ENCODE measurements around the gene METAP1D. TPM values are rescaled to one million over a fixed set of nuclear protein-coding genes. Genes with fewer than 3 reads are reported as not detected.

Gene METAP1D
- total RNA-seq, 4 donors from 2014 or later = 5.2 to 30.9 (median 7.3) TPM

DNA sequence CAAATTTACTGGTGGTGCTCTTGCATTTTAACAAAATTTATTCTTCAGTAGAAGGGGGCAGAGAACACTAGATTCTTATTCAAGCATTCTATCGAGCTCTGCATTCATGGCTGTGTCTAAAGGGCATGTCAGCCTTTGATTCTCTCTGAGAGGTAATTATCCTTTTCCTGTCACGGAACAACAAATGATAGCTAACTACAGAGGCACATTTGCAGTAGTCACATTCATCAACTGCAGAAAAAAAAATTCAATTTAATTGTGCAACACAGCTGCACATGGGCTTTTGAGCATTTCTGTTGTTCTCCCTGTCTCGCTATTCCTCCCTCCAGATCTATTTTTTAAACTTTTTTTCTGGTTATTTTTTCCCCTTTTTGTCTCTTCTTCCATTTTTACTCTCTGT is 72.5 kb downstream of the METAP1D start:
- H3K4me1 ChIP-seq = no peaks in the 10 kb centered on the region
- H3K27me3 ChIP-seq = no peaks in the 10 kb centered on the region
- no peaks in the 10 kb centered on the region for H3K36me3 ChIP-seq
- H3K9me3 ChIP-seq = no peaks in the 10 kb centered on the region
- no peak for DNase-seq
- 95 to 96% methylated on average over 3 of the region's 3 CpGs for WGBS, 2 donors
- TF ChIP-seq POLR2A (IDR thresholded peaks at IDR 0.05) (no peak), CTCF (IDR thresholded peaks at IDR 0.05) (no peak)
- no peak overlapping the region for H3K4me3 ChIP-seq (replicated peaks in 1 of 3)
- intact Hi-C loops (cut with DNase I) = no loop called here
- H3K27ac ChIP-seq = no peak overlapping the region

DNA sequence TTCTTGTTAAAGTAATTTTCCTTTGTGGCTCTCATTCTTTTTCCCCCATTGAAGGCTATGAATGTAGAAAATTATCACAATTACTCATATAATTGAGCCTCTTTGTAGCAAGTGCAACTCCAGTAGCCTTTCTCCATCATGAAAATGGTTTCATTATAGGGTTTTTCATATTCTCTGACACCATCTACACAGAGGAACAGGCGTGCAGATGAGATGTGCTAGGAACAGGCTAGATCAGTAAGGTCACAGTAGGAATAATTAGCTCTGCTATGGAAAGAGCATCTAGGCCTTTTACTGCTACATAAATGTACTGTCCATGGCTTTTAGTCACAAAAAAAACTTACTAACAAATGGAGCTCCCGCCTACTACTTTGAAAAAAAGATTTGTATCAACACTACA is 73.0 kb downstream of the METAP1D start:
- Histone ChIP-seq H3K4me3 (replicated peaks in 1 of 3) (no peak overlapping the region), H3K36me3 (no peaks in the 10 kb centered on the region), H3K9me3 (no peaks in the 10 kb centered on the region), H3K4me1 (no peaks in the 10 kb centered on the region), H3K27ac (no peak overlapping the region), H3K27me3 (no peaks in the 10 kb centered on the region)
- no peak for DNase-seq
- TF ChIP-seq CTCF (IDR thresholded peaks at IDR 0.05) = no peak
- no peak for TF ChIP-seq POLR2A (IDR thresholded peaks at IDR 0.05)
- intact Hi-C loops (cut with DNase I) = no loop called here
- 93 to 100% methylated on average over 2 of the region's 2 CpGs for WGBS, 2 donors

DNA sequence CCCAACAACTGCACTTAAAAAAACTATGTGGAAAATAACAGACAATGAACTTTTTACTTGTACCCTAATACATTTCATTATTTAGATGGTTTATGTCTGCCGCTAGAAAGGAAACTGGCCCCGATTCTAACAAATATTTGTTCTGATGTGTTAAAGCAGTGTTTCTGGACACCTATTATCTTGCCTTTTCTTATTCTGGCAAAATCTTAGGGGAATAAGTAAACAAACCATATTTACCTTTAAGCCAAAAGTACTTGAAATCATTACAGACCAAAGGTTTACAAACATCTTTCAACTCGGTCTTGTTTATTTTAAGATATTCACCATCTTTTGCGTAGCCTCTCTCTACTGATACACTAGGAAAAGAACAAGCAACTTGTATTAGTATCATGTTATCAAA is 73.8 kb downstream of the METAP1D start:
- no peak overlapping the region for H3K27ac ChIP-seq
- H3K9me3 ChIP-seq = no peaks in the 10 kb centered on the region
- TF ChIP-seq CTCF (IDR thresholded peaks at IDR 0.05) (no peak), POLR2A (IDR thresholded peaks at IDR 0.05) (no peak)
- WGBS, 2 donors = 96 to 97% methylated on average over 4 of the region's 4 CpGs
- intact Hi-C loops (cut with DNase I) = no loop called here
- H3K27me3 ChIP-seq = no peaks in the 10 kb centered on the region
- no peak for DNase-seq
- no peak overlapping the region for H3K4me3 ChIP-seq (replicated peaks in 1 of 3)
- no peaks in the 10 kb centered on the region for H3K4me1 ChIP-seq
- H3K36me3 ChIP-seq = no peaks in the 10 kb centered on the region

DNA sequence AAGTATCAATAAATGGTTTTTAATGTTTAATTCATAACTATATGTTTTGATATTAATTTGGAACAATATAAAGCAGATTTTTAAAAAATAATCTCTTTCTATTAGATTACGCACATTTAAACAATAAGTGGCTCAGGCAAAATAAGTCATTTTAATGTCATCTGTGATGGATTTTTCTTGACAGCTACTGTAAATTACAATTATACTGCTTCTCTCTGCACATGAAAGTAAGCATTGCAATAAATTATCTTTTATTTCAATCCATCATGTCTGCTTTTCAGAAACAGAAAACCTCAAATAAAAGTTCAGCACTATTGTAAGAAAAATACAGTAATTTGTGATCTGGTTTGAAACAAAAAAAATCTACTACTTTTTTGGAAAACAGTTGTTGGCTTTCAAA is 74.5 kb downstream of the METAP1D start:
- WGBS, 2 donors = 97 to 99% methylated on average over 1 of the region's 1 CpG
- Histone ChIP-seq H3K9me3 (no peaks in the 10 kb centered on the region), H3K36me3 (no peaks in the 10 kb centered on the region), H3K4me1 (no peaks in the 10 kb centered on the region), H3K27me3 (no peaks in the 10 kb centered on the region), H3K4me3 (replicated peaks in 1 of 3) (no peak overlapping the region), H3K27ac (no peak overlapping the region)
- TF ChIP-seq POLR2A (IDR thresholded peaks at IDR 0.05) (no peak), CTCF (IDR thresholded peaks at IDR 0.05) (no peak)
- DNase-seq = no peak
- intact Hi-C loops (cut with DNase I) = no loop called here

GRCh38 chr2:172079416-172079815 is 79.7 kb downstream of the METAP1D start:
- no peak for DNase-seq
- H3K36me3 ChIP-seq = no peaks in the 10 kb centered on the region
- H3K4me1 ChIP-seq = peaks cover 2 to 15% of the 10 kb centered on the region in 2 donors
- 76 to 80% methylated on average over 5 of the region's 5 CpGs for WGBS, 2 donors
- no peak overlapping the region for H3K4me3 ChIP-seq (replicated peaks in 1 of 3)
- H3K9me3 ChIP-seq = no peaks in the 10 kb centered on the region
- intact Hi-C loops (cut with DNase I) = no loop called here
- H3K27me3 ChIP-seq = peaks cover 25% of the 10 kb centered on the region
- no peak overlapping the region for H3K27ac ChIP-seq
- no peak for TF ChIP-seq CTCF (IDR thresholded peaks at IDR 0.05)
- no peak for TF ChIP-seq POLR2A (IDR thresholded peaks at IDR 0.05)

Data from thyroid gland (tissue), 4 donors.